Gastrocnemius medialis (tissue), 4 donors: ENCODE measurements around the gene RASAL2. TPM values are rescaled to one million over a fixed set of nuclear protein-coding genes. Genes with fewer than 3 reads are reported as not detected.

Source experiments
- ATAC-seq, 2 donors: fragments of 150-250 bp; one replicate each; pipeline ENCODE4 v1.9.1; 2016
- DNase-seq, 2 donors: peaks; one replicate each; pipeline ENCODE4 v3.0.0-alpha.2; 2019
- H3K27ac ChIP-seq, 4 donors: fragments of 200-600 bp; sonication (generic); 1 replicate in 1 of 4; 2 replicates in 3 of 4; pipeline ENCODE4 v1.5.1; 2016 to 2018; ENCODE audit warnings: mild to moderate bottlenecking in 2 of 4, moderate library complexity in 1 of 4
- H3K27me3 ChIP-seq, 3 donors: fragments of 200-600 bp; sonication (generic) in 2 of 3; 1 replicate in 1 of 3; 2 replicates in 2 of 3; pipeline versions ENCODE4 v1.5.1 to v1.6.0; 2016 to 2019; ENCODE audit warnings: mild to moderate bottlenecking in 1 of 3, moderate library complexity in 1 of 3
- H3K36me3 ChIP-seq, 2 donors: fragments of 200-600 bp; sonication (generic) in 1 of 2; one replicate each; pipeline ENCODE4 v1.5.1; 2017 to 2018
- H3K4me1 ChIP-seq, 2 donors: fragments of 200-600 bp; sonication (generic) in 1 of 2; one replicate each; pipeline ENCODE4 v1.5.1; 2016 to 2017; ENCODE audit warnings: mild to moderate bottlenecking in 2 of 2
- H3K4me3 ChIP-seq, 4 donors: fragments of 200-600 bp; sonication (generic) in 3 of 4; 1 replicate in 1 of 4; 2 replicates in 3 of 4; pipeline ENCODE4 v1.5.1; 2016 to 2019; ENCODE audit warnings: mild to moderate bottlenecking in 2 of 4
- H3K9me3 ChIP-seq, 3 donors: fragments of 200-600 bp; sonication (generic) in 2 of 3; 1 replicate in 1 of 3; 2 replicates in 2 of 3; pipeline ENCODE4 v1.5.1; 2016 to 2019
- CTCF ChIP-seq, 5 experiments: fragments of 450-650 bp in 3 of 5; fragments of 200-600 bp in 2 of 5; sonication (generic) in 2 of 5; IDR thresholded peaks in 4 of 5; conservative IDR thresholded peaks in 1 of 5; 1 replicate in 4 of 5; 2 replicates in 1 of 5; pipeline ENCODE4 v1.5.1; 2016 to 2019; ENCODE audit warnings: antibody characterized with exemption in 5 of 5, mild to moderate bottlenecking in 3 of 5, moderate library complexity in 3 of 5
- POLR2A ChIP-seq, 2 donors: fragments of 450-650 bp; IDR thresholded peaks; one replicate each; pipeline ENCODE4 v1.6.1; 2017; ENCODE audit warnings: antibody characterized with exemption in 2 of 2, mild to moderate bottlenecking in 2 of 2, moderate library complexity in 2 of 2
- in situ Hi-C, 4 donors: fragments of 200-750 bp; cut with MboI; loops; one replicate each; pipeline versions ENCODE4 v1.15.0 to v1.8.0; 2017; ENCODE audit warnings: low sequenced_read_pairs in 4 of 4
- intact Hi-C: fragments of 100-400 bp; cut with DNase I; formaldehyde crosslinking; loops from one replicate; pipeline ENCODE4 v1.15.1; 2023; ENCODE audit warnings: low total_unique reads
- total RNA-seq, 4 donors: library from RNA; depleted of rRNA; stranded (reverse); fragments of >200 nt; gene quantifications; one replicate each; pipeline versions ENCODE4 v1.1.0 to v1.2.3, GENCODE V29; 2016

Gene RASAL2
- total RNA-seq, 4 donors from 2014 or later: 7.6 to 13.4 (median 8.8) TPM

- peak in 1 of 2 donors; percentile 26 for DNase-seq
- in situ Hi-C loops (loop anchor here in 1 of 4 donors (5.0 kb wide), 1 partner anchor 98 kb away; no protein-coding TSS in a partner anchor), intact Hi-C loops (loop anchor here (5.0 to 10.0 kb wide), 2 partner anchors 37 to 220 kb away; partner anchors contain the start of gene RASAL2)
- Histone ChIP-seq H3K4me3 (no peak overlapping the region), H3K27ac (peak overlapping the region in 3 of 4 donors; percentile 70 to 78 (median 72)), H3K27me3 (no peaks in the 10 kb centered on the region), H3K36me3 (no peaks in the 10 kb centered on the region), H3K9me3 (no peaks in the 10 kb centered on the region), H3K4me1 (peaks cover 32 to 60% of the 10 kb centered on the region in 2 donors)
- ATAC-seq: no peak
- TF ChIP-seq CTCF (IDR thresholded peaks at IDR 0.05 in 4 of 5, conservative IDR thresholded peaks at IDR 0.05 in 1 of 5): peak in 1 of 5 experiments; percentile 37
- TF ChIP-seq POLR2A (IDR thresholded peaks at IDR 0.05): no peak
Observed at GRCh38 chr1:178055093-178055492, 38.8 kb upstream of the RASAL2 start.

GRCh38 chr1:178055779-178056471 lies 38.0 kb upstream of the RASAL2 start:
- peak in 1 of 2 donors; percentile 55 for ATAC-seq
- intact Hi-C loops: loop anchor here (2.0 to 10.0 kb wide), 3 partner anchors 25 to 219 kb away; partner anchors contain the start of gene RASAL2
- TF ChIP-seq POLR2A (IDR thresholded peaks at IDR 0.05) (no peak), CTCF (IDR thresholded peaks at IDR 0.05 in 4 of 5, conservative IDR thresholded peaks at IDR 0.05 in 1 of 5) (peak in 2 of 5 experiments; percentile 35 to 40)
- DNase-seq: peak in 1 of 2 donors; percentile 18
- Histone ChIP-seq H3K36me3 (no peaks in the 10 kb centered on the region), H3K4me1 (peaks cover 32 to 69% of the 10 kb centered on the region in 2 donors), H3K27me3 (no peaks in the 10 kb centered on the region), H3K27ac (peak overlapping the region; percentile 63 to 78 (median 71)), H3K9me3 (no peaks in the 10 kb centered on the region), H3K4me3 (no peak overlapping the region)
- in situ Hi-C loops: loop anchor here in 1 of 4 donors (5.0 kb wide), 1 partner anchor 99 kb away; no protein-coding TSS in a partner anchor

DNA sequence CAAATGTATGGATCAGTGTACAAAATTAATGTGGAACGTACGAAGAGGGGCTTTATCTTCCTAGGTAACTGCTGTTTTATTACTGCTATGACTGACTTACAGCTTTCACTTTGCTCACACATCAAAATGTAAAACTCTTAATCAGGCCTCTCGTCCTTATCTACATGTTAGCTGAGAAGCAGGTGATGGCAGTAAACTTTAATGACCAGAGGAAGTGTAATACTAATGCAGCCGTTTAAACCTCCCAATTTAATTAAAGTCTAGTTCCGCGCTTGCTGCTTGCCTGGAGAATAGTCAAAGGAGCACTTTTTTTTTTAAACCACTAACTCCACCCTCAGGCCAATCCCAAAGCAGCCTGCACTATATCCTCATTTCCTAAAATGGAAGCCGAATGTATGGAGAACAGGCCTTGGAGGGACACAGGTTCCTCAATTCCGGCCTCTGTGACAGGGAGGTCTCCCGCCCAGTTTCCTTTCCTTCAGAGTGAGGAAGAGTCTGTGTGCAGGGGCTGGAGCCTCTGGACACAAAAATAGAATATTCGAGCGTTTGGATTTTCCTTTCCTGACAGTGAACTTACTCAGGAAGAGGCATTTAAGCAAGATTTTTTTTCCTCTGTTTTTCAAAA lies 36.7 kb upstream of the RASAL2 start:
- H3K27me3 ChIP-seq: no peaks in the 10 kb centered on the region
- no peak overlapping the region for H3K4me3 ChIP-seq

More for the DNA sequence above, 36.7 kb upstream of the RASAL2 start:
- intact Hi-C loops: loop anchor here (2.0 to 10.0 kb wide), 3 partner anchors 26 to 218 kb away; partner anchors contain the start of gene RASAL2
- DNase-seq: no peak
- no peak for TF ChIP-seq CTCF (IDR thresholded peaks at IDR 0.05 in 4 of 5, conservative IDR thresholded peaks at IDR 0.05 in 1 of 5)
- peak overlapping the region; percentile 63 to 78 (median 71) for H3K27ac ChIP-seq
- no peaks in the 10 kb centered on the region for H3K9me3 ChIP-seq
- H3K36me3 ChIP-seq: no peaks in the 10 kb centered on the region
- H3K4me1 ChIP-seq: peaks cover 32 to 71% of the 10 kb centered on the region in 2 donors
- peak in 1 of 2 donors; percentile 18 for ATAC-seq
- in situ Hi-C loops: loop anchor here in 1 of 4 donors (5.0 kb wide), 1 partner anchor 100 kb away; no protein-coding TSS in a partner anchor
